Tibial nerve (tissue), 3 donors: ENCODE data around the gene PCBP3.

Experiments used
- POLR2A ChIP-seq, 2 donors: fragments of 450-650 bp; IDR thresholded peaks; one replicate each; pipeline ENCODE4 v1.6.1; 2017; ENCODE audit warnings: antibody characterized with exemption in 2 of 2, mild to moderate bottlenecking in 2 of 2, moderate library complexity in 2 of 2
- TF ChIP-seq, protein P1 (sequence below), 5 experiments: fragments of 200-600 bp in 3 of 5; fragments of 450-650 bp in 2 of 5; sonication (generic) in 3 of 5; IDR thresholded peaks; one replicate each; pipeline ENCODE4 v1.5.1; 2016 to 2019; ENCODE audit warnings: antibody characterized with exemption in 5 of 5, mild to moderate bottlenecking in 3 of 5, moderate library complexity in 2 of 5

DNA sequence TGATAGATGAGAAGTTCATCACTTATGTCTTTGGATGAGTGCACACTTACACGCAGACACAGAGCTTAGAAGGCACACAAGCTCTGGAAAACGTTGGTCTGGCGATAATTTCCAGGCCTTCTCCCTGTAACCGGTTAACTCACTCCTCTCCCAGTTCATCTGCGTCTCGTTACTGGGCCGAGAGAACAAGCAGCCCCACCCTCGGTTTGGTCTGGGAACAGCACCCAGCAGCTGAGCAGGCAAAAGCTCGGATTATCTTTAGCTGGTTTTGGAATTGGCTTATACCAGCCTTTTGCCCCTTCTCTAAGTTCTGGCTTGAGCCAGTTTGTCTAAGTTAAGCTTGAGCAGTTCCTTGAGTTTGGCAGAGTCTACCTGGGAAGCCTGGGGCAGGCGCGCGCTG, 310.7 kb downstream of the PCBP3 start:
- no peak for TF ChIP-seq POLR2A (IDR thresholded peaks at IDR 0.05)
- TF ChIP-seq, protein P1, sequence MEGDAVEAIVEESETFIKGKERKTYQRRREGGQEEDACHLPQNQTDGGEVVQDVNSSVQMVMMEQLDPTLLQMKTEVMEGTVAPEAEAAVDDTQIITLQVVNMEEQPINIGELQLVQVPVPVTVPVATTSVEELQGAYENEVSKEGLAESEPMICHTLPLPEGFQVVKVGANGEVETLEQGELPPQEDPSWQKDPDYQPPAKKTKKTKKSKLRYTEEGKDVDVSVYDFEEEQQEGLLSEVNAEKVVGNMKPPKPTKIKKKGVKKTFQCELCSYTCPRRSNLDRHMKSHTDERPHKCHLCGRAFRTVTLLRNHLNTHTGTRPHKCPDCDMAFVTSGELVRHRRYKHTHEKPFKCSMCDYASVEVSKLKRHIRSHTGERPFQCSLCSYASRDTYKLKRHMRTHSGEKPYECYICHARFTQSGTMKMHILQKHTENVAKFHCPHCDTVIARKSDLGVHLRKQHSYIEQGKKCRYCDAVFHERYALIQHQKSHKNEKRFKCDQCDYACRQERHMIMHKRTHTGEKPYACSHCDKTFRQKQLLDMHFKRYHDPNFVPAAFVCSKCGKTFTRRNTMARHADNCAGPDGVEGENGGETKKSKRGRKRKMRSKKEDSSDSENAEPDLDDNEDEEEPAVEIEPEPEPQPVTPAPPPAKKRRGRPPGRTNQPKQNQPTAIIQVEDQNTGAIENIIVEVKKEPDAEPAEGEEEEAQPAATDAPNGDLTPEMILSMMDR (IDR thresholded peaks at IDR 0.05): peak in 2 of 5 experiments; percentile 21 to 28
